HT-29 (cell line): ENCODE results near the gene EEFSEC. TPM values are rescaled to one million over a fixed set of nuclear protein-coding genes. Genes with fewer than 3 reads are reported as not detected.

ENCODE experiments used
- DNase-seq: peaks from one replicate; pipeline ENCODE4 v3.0.0-alpha.2; 2015; ENCODE audit warnings: low spot score
- total RNA-seq: library from RNA; depleted of rRNA; stranded (reverse); fragments of >200 nt; shearing (Covaris generic); gene quantifications from 2 replicates; pipeline ENCODE4 v1.2.3, GENCODE V29; 2014

The EEFSEC gene
- total RNA-seq, 1 experiment from 2014 or later: 22.0 TPM

DNA sequence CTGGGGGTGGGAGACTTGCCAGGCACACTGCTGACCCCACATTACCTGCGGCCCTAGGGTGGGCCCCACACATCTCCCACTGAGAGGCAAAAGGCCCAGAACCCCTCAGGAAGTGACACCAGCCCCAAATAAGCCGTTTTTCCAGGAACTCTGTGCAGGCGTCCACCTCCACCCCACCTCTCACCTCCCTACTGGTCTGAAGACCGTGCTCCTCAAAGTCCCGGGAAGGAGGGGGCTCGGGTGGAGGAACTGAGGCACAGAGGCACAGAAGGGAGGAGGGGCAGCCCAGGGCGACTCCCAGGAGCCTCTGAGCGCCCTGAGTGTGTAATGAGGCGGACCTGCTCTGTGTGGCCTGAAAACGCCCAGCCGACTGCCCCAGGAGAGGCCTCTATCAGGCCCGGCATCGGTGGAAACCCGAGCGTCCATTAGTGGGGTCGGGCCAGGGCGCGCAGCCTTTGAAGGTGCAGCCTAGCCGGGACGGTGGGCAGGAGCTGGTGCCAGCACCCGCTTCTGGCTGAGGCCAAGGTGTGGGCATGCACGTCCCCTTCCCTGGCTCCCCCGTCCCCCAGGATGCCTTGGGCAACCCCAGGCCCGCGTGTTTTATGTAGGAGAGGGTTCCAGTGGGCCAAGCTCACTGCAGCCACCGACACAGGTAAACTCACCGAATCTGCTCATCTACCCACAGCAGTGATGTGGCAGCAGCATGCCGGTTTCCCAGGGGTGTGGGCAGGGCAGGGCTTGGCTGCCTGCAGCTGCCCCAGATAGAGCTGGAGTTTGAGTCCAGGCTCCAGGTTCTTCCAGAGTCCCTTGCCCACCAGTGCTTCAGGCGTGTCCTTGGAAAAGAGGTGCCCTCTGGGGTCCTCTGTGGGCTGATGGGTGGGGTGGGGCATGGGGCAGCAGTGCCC lies 257.6 kb downstream of the EEFSEC start:
- no peak for DNase-seq

DNA sequence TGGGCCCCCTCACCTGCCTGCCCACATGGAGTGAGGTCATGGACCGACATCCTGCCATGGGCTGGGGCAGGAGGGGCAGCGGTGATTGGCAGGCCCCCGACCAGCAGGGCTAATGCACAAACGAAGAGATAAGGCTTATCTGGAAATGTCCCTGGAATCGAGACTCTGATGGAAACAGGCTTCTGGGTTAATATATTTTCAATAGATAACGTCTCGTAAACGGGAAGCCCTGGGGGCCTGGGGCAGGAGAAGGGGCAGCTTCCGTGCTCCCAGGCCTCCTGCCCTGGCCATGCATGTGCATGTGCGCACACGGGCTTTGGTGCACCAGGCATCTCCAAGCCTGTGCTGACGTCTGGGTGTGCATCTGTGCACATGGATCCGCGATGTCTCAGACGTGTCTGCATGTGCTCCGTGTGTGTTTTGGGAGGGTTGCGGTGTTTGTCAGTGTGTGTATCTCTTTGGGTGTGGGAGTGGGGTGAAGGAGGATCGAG lies 258.3 kb downstream of the EEFSEC start:
- no peak for DNase-seq

DNA sequence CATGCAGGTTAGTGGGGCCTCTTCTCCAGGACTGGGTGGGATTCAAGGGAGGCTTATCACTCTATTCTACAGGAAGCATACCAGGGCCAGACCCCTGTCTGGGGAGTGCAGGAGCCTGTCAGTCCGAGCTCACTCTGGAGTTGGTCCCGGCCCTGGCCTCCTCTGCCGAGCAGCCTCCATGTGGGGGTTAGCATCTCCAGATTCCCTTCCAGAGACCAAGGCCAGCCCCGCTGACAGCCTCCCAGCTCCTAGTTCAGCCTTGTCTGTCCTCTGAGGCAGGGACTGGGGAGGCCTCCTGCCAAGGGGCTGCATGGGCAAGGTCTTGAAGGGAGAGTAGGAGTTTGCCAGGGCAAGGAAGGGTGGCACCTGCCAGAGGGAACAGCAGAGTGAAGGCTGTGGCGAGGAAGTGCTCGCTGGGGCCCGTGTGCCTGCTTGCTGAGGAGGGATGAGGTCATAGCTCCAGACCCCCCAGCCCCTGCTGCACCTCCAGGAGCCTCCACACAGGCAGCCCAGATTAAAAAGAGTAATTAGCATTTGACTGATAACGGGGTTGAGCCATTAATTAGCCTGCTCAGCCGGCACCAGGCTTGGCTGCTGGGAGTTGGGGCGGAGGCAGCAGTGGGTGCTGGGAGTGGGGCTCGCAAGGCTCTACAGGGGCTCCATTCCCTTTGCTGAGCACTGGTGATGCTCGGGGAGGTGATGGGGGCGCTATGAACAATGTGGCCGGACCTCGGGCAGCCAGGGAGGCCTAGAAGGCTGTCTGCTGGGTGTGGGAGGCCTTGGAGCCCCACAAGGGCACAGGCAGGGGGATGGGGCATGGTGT lies 259.1 kb downstream of the EEFSEC start:
- DNase-seq: no peak

DNA sequence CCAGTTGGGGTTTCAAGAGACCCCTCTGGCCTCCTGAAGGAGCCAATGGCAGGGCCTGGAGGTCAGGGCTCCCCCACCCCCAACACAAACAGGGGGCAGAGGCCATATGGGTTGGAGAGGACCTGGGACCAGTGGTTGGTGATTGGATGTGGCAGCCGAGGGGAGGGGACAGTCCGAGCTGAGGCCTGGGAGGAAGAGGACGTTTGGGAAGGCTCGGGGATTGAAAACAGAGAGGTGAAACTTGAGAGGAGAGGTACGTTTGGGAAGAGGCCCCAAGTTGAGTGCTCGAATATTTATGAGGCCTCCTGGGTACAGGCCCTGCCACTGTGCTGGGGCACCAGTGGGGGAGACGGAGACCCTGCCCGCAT lies 259.7 kb downstream of the EEFSEC start:
- DNase-seq: no peak

DNA sequence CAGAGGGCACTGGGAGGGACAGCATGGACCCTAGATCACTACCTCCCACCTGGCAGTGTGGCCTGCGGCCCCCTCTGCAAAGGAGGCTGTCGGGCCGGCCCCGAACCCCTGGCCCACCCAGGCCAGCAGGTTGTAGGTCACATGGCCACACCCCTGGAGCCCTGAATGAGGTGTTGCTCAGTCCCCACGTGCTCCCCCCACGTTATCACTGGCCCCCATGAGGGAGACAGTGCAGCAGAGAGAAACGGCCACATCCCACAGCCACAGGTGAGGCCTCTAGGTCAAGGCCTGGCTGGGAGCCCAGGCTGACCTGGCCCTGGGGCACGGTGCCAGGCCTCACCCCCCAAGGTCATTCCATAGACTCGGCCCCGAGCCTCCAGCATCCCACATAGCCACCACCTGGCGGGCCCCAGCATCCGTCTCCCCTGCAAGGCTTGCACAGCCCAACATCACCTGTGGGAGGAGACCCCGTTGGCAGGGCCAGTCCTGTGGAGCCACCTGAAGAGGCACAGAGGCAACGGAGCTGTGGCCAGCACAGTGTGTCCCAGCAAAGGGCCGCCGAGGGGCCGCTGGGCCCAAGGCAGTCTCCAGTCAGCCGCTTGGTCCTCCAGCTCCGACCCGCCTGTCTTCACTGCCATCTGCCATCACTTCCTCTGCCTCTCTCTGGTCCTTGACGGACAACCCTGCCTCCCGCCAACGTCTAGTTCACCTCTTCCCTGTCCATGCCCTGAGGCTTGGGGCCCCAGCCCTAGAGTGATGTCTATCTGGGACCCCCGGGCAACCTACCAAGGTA lies 260.3 kb downstream of the EEFSEC start:
- DNase-seq: no peak

DNA sequence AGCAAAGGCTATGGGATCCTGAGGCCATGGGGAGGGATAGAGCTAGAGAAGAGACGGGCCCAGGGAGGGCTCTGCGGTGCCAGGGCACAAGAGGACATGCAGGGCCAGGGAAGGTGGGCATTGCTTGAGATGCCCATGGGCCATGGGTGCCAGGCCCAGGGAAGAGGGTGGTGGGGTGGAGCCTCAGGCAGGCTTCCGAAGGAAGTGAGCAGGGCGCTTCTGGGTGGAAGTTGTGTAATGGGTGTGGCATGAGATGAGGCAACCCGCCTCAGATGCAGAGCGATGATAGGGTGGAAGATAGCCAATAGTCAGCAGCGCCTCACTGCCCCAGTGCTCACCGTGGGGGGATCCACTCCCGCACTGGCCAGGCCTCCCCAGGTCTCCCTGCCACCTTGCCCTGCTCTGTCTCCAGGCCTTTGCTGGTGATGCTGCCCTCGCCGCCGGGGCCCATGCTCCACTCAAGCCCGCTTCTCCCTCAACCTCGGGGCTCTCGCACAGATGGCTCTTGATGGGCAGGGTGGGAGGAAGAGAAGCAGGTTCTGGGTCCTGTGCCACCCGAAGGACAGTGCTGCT lies 262.0 kb downstream of the EEFSEC start:
- DNase-seq: no peak

DNA sequence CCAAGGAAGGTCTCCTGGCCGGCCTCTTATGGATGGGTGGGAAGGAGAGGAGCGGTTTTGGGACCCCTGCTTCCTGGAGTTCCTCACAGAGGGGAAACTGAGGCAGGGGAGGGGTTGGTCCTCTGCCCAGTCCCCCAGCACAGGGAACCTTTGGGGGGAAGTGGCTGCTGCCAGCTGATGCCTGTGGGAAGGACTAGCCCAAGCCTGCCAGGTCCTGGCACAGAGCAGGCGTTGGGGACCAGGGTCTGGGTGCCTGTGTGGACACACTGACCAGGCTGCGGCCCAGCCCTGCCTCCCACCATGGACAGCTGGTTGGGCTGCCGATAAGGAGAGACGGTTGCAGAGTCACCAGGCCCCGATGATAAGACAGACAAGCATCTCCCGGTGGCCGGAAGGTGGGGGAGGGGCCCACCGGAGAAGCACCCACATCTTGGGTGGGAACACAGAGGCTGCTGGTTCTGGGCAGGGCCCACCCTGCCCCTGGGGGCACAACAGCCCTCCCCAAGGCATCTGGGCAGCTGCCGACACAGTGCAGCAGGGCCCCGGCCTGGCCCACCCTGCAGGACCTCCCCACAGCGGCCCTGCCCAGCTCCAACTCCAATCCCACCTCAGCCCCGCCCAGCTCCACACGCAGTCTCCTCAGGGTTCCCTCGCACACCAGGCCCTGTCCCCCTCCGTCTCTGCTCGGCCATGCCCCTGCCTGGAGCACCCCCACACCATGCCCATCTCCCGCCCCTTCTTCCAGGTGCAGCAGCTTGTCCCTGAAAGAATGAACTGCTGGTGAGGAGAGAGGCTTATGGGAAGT lies 262.7 kb downstream of the EEFSEC start:
- DNase-seq: no peak

DNA sequence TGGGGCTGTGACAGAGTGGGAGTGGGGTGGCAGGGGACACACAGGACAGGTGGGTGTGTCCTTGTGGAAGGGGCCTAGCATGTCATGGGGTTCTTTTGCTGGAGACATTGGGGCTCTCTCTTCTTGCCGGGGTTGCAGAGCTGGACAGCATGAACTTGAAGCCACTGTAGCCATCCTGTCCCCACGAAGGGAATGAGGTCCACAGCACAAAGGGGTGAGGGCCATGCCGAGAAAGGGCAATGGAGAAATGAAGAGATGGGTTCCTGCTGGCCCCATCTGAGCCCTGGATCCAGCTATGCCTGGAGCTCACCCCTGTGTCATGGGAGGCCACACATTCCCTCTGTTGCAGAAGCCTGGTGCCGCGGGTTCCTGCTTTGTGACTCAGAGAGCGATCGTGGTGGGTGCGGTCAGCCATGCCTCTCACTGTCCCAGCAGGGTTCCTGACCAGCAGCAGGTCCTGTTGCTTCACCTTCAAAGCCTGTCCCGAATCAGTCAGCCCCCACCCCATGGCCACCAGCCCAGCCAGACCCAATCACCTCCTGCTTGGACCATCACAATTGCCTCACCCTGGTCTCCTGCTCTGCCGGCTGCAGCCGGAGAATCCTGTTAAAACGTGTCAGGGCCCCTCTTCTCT lies 263.4 kb downstream of the EEFSEC start:
- peak; percentile 84 for DNase-seq

DNA sequence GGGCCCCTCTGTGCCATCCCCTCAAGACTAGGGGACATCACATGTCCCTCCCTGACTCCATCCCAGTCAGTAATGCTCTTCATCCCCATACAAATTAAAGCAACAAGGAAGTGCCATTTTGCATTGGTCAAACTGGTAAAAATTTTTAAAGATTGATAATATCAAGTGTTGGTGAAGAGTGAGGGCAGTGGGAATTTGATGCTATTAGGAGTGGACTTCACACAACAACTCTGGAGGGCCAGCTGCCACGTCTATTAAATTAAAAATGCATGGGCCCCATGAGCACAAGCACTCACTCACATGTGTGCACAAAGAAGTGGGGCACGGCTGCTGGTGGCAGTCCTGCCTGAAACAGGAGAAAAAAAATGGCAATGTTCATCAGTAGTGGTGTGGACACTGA lies 265.6 kb downstream of the EEFSEC start:
- DNase-seq: no peak

DNA sequence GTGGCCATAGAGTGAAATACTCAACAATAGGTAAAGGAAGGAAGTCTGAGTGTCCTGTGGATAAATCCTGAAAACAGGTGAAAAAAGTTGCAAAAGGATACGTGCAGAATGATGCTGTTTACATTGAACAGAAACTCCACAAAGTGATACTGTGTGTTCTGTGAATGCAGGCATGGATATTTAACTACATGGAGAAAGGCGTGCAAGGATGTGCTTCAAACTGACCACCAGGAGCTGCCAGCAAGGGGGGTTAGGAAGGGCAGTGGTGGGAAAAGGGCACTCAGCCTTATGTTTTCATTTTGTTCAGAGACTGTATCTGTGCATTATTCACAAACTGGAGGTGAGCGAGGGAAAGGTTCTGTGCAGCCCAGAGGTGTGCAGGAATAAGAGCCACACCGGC lies 266.0 kb downstream of the EEFSEC start:
- no peak for DNase-seq

DNA sequence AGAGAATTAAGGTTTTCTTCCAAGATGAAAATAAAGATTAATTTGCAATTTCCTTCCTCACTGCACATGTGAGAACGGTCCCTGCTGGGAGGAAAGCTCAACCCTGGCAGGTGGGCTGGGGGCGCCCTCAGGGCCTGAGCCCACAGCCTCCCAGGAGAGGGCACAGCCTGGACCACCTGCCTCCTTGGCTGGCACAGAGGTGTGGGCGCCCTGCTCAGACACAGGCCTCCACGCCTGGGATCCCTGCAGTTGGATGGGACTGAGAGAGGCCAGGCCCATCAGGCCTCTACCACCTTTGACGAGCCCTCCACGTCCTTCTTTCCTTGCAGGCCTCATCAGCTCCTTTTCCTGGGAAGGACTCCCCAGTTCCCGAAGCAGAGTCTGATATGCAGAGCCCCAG lies 267.0 kb downstream of the EEFSEC start:
- DNase-seq: no peak

DNA sequence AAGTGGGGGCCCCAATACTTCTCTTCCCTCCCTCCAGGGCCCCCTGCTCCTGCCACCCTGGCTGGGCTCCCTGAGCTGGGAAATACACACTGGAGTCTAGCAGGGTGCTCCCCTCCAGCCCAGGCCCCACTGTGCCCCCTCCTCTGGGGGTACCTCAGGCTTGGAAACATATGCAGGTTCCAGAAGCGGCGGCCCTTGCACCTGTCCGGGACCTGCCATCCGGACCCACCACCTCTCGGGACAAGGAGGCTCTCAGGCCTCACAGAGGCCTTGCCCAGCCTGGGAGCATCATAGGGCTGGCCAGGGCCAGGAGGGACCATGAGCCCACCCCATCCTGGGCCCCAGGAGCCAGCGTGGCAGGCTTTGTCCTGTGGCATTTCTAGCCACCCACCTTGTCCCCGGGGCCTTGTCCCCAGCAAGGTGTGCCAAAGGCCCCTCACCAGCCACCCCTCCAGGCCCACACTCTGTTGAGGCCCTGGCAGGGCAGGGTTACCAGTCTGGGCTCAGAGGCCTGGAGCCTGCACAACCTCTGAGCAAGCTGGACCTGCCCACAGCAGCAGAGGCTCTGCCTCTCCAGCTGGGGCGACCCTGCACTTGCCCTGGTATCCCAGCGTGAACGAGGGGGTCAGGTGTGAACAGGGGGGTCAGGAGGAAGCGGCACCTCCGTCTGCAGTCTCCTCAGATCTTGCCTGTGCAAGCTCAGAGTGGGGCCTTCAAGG lies 267.6 kb downstream of the EEFSEC start:
- DNase-seq: peak; percentile 34

DNA sequence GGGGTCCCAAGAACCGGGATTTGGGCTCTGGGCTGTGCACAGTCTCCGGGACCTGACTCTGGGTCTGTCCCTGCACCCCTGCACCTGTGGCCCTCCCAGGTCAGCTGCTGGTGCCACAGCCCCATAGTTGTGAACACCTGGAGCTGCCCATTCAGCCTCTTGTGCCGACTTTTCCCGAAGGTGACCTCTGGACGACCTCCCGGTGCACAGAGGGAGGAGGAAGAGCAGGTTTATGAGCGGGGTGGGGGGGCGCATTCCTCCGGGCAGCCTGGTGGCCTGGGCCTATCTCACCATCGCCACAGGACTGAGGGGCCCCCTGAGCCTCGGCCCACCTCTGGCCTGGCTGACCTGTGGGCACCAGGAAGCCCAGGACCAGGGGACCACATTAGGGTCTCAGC lies 268.2 kb downstream of the EEFSEC start:
- DNase-seq: peak; percentile 75

DNA sequence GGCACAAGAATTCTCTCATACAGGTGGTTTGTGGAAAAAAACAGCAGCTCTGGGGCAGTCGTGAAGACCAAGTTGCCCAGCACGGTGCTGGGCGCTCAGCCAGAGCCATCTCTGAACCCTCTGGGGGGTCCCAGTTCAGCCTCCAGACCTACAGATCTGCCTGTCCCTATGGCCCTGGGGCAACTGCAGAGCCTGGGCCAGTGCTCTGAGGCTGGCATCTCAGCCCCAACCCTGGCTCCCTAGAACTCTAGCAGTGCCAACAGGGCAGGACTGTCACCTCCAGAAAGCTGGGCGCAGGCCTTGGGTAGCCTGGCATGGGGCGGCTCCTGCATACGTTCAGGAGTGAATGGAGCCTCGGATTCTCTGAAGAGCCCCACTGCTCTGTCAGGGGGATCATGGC lies 268.7 kb downstream of the EEFSEC start:
- DNase-seq: no peak

DNA sequence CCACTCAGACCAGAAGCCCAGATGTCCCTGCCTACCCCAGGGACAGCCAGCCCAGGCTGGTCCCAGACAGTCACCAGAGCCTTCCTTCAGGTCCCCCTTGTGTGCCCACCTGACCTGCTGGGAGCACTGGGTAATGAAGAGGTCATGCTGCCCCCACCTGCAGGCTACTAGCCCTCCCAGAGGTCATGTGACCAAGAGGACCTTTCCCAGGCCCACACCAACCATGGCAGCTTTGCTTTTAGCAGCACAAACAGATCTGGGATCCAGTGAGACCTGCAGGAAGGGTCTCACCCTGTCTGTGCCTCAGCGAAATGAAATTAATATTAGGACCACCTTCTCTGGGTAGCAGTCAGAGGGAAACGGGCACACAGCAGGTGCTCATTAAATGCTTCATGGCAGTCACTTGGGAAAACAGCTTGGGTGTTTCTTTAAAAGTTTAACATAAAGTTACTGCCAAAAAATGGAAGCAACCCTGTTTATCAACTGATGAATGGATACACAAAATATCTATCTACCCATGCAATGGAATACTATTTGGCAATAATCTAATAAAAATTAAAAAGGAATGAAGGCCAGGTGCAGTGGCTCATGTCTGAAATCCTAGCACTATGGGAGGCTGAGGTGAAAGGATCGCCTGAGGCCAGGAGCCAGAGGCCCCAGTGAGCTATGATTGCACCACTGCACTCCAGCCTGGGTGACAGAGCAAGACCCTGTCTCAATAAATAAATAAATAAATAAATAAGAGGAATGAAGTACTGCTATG lies 269.7 kb downstream of the EEFSEC start:
- no peak for DNase-seq

DNA sequence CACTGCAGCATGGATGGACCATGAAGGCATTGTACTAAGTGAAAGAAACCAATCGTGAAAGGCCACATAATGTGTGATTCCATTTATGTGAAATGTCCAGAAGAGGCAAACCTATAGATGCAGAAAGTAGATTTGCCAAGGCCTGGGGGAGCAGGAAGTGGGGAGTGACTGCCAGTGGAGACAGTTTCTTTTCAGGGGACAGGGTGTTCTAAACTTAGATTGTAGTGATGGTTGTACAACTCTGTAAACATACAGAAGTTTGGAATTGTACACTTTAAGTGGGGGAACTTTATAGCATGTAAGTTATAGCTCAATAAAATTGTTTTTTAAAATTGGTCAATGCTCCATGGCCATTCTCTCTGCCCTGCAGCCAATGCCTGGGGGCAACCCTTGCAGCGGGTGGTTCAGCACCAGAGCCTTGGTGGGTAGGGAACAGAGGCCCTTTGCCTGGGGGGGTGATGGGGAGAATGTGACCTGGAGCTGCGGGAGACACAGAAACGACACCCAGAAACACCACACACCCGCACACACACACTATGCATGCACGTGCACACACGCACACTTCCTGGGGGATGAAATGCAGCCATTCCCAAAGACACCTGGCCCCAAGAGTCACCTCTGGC lies 270.4 kb downstream of the EEFSEC start:
- DNase-seq: no peak

DNA sequence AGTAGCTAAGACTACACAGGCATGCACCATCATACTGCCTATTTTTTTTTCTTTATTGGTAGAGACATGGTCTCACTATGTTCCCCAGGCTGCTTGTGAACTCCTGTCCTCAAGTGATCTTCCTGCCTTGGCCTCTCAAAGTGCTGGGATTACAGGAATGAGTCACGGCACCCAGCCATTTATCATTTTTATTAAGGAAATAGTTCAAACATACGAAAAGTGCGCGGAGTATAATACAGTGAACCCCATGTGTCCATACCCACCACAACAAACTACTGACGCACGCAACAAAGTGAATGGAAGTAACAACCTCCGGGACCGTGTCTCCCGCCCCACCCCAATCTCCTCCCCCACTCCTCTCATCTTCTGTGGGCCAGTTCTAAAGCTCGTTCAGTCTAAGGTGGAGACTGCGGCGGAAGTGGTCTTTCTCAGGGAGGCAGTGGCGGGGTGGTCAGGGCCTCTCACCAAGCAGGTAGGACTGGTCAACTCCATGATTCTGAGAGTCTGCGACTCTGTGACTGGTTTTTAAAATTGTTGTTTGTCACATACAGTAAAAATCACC lies 271.3 kb downstream of the EEFSEC start:
- DNase-seq: peak; percentile 97
